Spleen (tissue), 11 donors: ENCODE data around the gene GLRX3. TPM values are rescaled to one million over a fixed set of nuclear protein-coding genes. Genes with fewer than 3 reads are reported as not detected.

Experiments
- DNase-seq: peaks from one replicate; pipeline ENCODE4 v3.0.0-alpha.2; 2020
- H3K27ac ChIP-seq, 8 donors: fragments of 200-600 bp; sonication (generic) in 7 of 8; 1 replicate in 4 of 8; 2 replicates in 4 of 8; pipeline versions ENCODE4 v1.5.0 to v1.8.0; 2016 to 2021; ENCODE audit warnings: inconsistent platforms in 4 of 8, mild to moderate bottlenecking in 4 of 8, moderate library complexity in 1 of 8
- H3K27me3 ChIP-seq, 7 donors: fragments of 200-600 bp; sonication (generic) in 6 of 7; replicated peaks in 1 of 7; 1 replicate in 4 of 7; 2 replicates in 3 of 7; pipeline versions ENCODE4 v1.5.0 to v1.8.0; 2016 to 2021; ENCODE audit warnings: inconsistent platforms in 3 of 7, mild to moderate bottlenecking in 1 of 7
- H3K36me3 ChIP-seq, 6 donors: fragments of 200-600 bp; sonication (generic) in 5 of 6; 1 replicate in 4 of 6; 2 replicates in 2 of 6; pipeline versions ENCODE4 v1.5.0 to v1.8.0; 2016 to 2021; ENCODE audit warnings: inconsistent platforms in 2 of 6
- H3K4me1 ChIP-seq, 6 donors: fragments of 200-600 bp; sonication (generic) in 5 of 6; 1 replicate in 3 of 6; 2 replicates in 3 of 6; pipeline versions ENCODE4 v1.5.0 to v1.8.0; 2016 to 2021; ENCODE audit warnings: inconsistent platforms in 3 of 6
- H3K4me3 ChIP-seq, 8 donors: fragments of 200-600 bp; sonication (generic) in 7 of 8; 1 replicate in 4 of 8; 2 replicates in 4 of 8; pipeline versions ENCODE4 v1.5.0 to v1.8.0; 2016 to 2021; ENCODE audit warnings: inconsistent platforms in 4 of 8, mild to moderate bottlenecking in 4 of 8, moderate library complexity in 2 of 8
- H3K9me3 ChIP-seq, 8 donors: fragments of 200-600 bp; sonication (generic) in 7 of 8; 1 replicate in 4 of 8; 2 replicates in 4 of 8; pipeline versions ENCODE4 v1.5.0 to v1.8.0; 2016 to 2021; ENCODE audit warnings: inconsistent platforms in 4 of 8
- POLR2A ChIP-seq, 3 donors: fragments of 450-650 bp; IDR thresholded peaks; one replicate each; pipeline ENCODE4 v1.5.1; 2017; ENCODE audit warnings: antibody characterized with exemption in 3 of 3, mild to moderate bottlenecking in 1 of 3
- POLR2AphosphoS5 ChIP-seq, 3 donors: sonication (generic); formaldehyde crosslinking; IDR thresholded peaks; one replicate each; pipeline ENCODE4 v1.5.1; 2017; ENCODE audit warnings: antibody characterized with exemption in 3 of 3
- WGBS, 5 donors: extraction: QIAGEN DNeasy Blood & Tissue Kit in 3 of 5; methylation state at CpG; one replicate each; pipeline versions ENCODE4 v1.1.5 to v1.1.7; 2013 to 2018; 5-methylcytosine and 5-hydroxymethylcytosine counted together
- intact Hi-C: fragments of 100-400 bp; cut with DNase I; formaldehyde crosslinking; loops from one replicate; pipeline ENCODE4 v1.15.0; 2023; ENCODE audit warnings: low total_unique reads
- polyA plus RNA-seq, 3 donors: library from polyadenylated mRNA; stranded (reverse); fragments of 200-250 nt; gene quantifications; one replicate each; pipeline ENCODE4 v1.2.1, GENCODE V29; 2013
- total RNA-seq, 7 donors: library from RNA; depleted of rRNA in 3 of 7; stranded (reverse); fragments of >200 nt in 3 of 7; fragmentation: NEBNext Ultra II Directional in 4 of 7; extraction: Animal tissue kit (Norgen Biotek cat#: 25700) in 4 of 7; gene quantifications; one replicate each; pipeline versions ENCODE4 v1.1.0 to v1.2.1, GENCODE V29; 2016 to 2021
- TF ChIP-seq, protein P1 (sequence below), 11 experiments: fragments of 200-600 bp in 7 of 11; fragments of 450-650 bp in 4 of 11; sonication (generic) in 4 of 11; IDR thresholded peaks in 8 of 11; conservative IDR thresholded peaks in 3 of 11; 1 replicate in 7 of 11; 2 replicates in 4 of 11; pipeline versions ENCODE4 v1.4.0 to v1.8.0; 2016 to 2021; ENCODE audit warnings: antibody characterized with exemption in 11 of 11, inconsistent platforms in 4 of 11, mild to moderate bottlenecking in 1 of 11
- donor health status: healthy with polysubstance abuse.
- donor health status: DM: no; HTN: no; CAD: no; lungs with moderate emphysema.
- donor health status: DM: no; HTN: no; CAD: no.
- donor health status: Bipolar disorder and iron deficiency.
- donor health status: healthy.
- donor health status: DM: no; HTN: no; CAD: no.
- donor health status: DM: yes; HTN: yes; CAD: no.

GLRX3 gene
- total and polyA plus RNA-seq, 10 donors = 32.2 to 63.2 (median 42.2) TPM

DNA sequence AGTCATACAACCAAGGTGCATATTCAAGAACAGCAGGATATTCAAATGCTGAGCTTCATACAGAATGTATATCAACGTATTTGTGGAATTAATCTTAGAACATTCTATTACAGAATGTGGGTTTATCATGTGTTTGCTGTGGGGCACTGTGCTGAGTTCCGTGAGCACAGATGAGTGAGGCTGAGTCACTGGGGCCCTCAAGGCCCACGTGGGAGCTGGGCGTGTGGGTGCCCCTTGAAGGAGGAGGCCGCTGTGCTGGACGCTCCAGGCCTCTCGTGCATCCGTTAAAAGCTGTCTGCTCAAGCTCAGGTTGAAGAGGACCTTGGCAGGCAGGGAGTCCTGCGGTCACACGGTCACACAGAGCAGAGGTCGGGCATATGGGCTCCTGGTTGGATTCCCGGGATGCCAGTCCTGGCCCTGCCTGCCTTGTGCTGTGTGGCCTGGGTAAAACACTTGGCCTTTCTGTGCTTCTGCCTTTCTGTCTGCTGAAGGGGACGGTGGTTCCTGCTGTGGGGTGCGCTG, 70.1 kb downstream of the GLRX3 start:
- H3K27me3 ChIP-seq = no peaks in the 10 kb centered on the region
- no peaks in the 10 kb centered on the region for H3K4me1 ChIP-seq
- no peaks in the 10 kb centered on the region for H3K36me3 ChIP-seq
- no peak overlapping the region for H3K4me3 ChIP-seq
- H3K9me3 ChIP-seq = no peaks in the 10 kb centered on the region
- no peak overlapping the region for H3K27ac ChIP-seq
- intact Hi-C loops = no loop called here
- TF ChIP-seq, protein P1, sequence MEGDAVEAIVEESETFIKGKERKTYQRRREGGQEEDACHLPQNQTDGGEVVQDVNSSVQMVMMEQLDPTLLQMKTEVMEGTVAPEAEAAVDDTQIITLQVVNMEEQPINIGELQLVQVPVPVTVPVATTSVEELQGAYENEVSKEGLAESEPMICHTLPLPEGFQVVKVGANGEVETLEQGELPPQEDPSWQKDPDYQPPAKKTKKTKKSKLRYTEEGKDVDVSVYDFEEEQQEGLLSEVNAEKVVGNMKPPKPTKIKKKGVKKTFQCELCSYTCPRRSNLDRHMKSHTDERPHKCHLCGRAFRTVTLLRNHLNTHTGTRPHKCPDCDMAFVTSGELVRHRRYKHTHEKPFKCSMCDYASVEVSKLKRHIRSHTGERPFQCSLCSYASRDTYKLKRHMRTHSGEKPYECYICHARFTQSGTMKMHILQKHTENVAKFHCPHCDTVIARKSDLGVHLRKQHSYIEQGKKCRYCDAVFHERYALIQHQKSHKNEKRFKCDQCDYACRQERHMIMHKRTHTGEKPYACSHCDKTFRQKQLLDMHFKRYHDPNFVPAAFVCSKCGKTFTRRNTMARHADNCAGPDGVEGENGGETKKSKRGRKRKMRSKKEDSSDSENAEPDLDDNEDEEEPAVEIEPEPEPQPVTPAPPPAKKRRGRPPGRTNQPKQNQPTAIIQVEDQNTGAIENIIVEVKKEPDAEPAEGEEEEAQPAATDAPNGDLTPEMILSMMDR (IDR thresholded peaks at IDR 0.05 in 8 of 11, conservative IDR thresholded peaks at IDR 0.05 in 3 of 11) = no peak
- no peak for TF ChIP-seq POLR2AphosphoS5 (IDR thresholded peaks at IDR 0.05)
- TF ChIP-seq POLR2A (IDR thresholded peaks at IDR 0.05) = no peak
- no peak for DNase-seq
- 85 to 90% (median 86%) methylated on average over 13 to 14 of the region's 14 CpGs for WGBS, 5 donors

DNA sequence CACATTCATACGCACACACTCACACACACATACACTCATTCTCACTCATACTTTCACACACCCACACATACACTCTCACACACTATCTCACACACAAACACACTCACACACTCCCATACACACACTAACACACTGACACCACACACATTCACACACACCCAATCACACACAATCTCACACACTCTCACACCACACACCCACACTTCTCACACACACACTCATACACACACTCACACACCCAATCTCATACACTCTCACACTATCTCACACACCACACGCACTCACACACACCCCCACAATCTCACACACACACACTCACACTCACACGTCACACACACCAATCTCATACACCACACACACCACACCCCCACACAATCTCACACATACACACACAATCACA, 71.0 kb downstream of the GLRX3 start:
- WGBS, 5 donors = 68 to 84% (median 78%) methylated on average over 3 of the region's 3 CpGs
- H3K27me3 ChIP-seq = no peaks in the 10 kb centered on the region
- intact Hi-C loops = no loop called here
- H3K27ac ChIP-seq = no peak overlapping the region
- no peak for DNase-seq
- no peak overlapping the region for H3K4me3 ChIP-seq
- no peaks in the 10 kb centered on the region for H3K4me1 ChIP-seq
- no peaks in the 10 kb centered on the region for H3K9me3 ChIP-seq
- TF ChIP-seq, protein P1 (IDR thresholded peaks at IDR 0.05 in 8 of 11, conservative IDR thresholded peaks at IDR 0.05 in 3 of 11) = no peak
- TF ChIP-seq POLR2AphosphoS5 (IDR thresholded peaks at IDR 0.05) = no peak
- no peak for TF ChIP-seq POLR2A (IDR thresholded peaks at IDR 0.05)
- no peaks in the 10 kb centered on the region for H3K36me3 ChIP-seq

DNA sequence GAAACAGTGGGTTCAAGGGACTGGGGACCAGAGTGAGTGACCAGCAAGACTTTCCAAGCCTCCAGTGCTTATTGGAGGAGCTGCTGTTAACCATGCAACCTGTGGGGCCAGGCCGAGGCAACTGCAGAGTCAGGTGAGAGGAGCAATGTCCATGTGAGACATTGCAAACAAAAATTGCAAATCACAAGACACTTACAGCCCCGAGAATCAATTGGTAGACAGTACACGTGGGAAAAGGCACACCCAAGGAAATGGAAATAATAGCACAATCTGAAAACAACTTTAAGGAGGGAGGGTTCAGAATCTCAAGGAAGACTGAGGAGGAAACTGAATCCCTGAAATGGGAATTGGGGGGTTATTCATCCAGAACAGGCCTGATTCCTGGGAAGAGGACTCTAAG, 72.6 kb downstream of the GLRX3 start:
- WGBS, 5 donors = 51 to 62% (median 52%) methylated on average over 3 of the region's 3 CpGs
- H3K9me3 ChIP-seq = peaks cover 0 to 8% (median 0%) of the 10 kb centered on the region in 8 donors
- DNase-seq = no peak
- TF ChIP-seq, protein P1 (IDR thresholded peaks at IDR 0.05 in 8 of 11, conservative IDR thresholded peaks at IDR 0.05 in 3 of 11) = no peak
- no peak for TF ChIP-seq POLR2AphosphoS5 (IDR thresholded peaks at IDR 0.05)
- TF ChIP-seq POLR2A (IDR thresholded peaks at IDR 0.05) = no peak
- H3K4me1 ChIP-seq = no peaks in the 10 kb centered on the region
- H3K4me3 ChIP-seq = no peak overlapping the region
- H3K36me3 ChIP-seq = no peaks in the 10 kb centered on the region
- H3K27ac ChIP-seq = no peak overlapping the region
- intact Hi-C loops = no loop called here
- H3K27me3 ChIP-seq = no peaks in the 10 kb centered on the region

DNA sequence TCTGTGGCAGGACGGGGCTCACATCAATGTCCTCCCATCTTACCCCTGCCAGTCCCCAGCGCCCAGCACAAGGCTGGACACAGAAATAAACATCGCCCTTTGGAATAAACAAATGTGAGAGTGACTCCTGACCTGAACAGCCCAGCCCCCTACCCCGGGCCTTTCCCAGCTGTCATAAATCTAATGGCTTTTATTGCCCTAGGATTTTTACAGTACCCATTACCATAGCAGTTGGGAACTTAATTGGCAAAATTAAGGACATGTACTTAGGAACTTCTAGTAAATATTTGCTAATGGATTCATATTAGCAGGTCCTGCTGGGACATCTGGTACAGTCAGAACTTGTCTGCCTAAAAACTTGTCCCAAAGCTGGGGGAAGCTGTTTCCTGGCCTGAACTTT, 76.6 kb downstream of the GLRX3 start:
- peaks cover 0 to 23% (median 0%) of the 10 kb centered on the region in 8 donors for H3K9me3 ChIP-seq
- no peaks in the 10 kb centered on the region for H3K27me3 ChIP-seq
- H3K36me3 ChIP-seq = no peaks in the 10 kb centered on the region
- DNase-seq = no peak
- TF ChIP-seq, protein P1 (IDR thresholded peaks at IDR 0.05 in 8 of 11, conservative IDR thresholded peaks at IDR 0.05 in 3 of 11) = no peak
- no peak for TF ChIP-seq POLR2A (IDR thresholded peaks at IDR 0.05)
- no peak for TF ChIP-seq POLR2AphosphoS5 (IDR thresholded peaks at IDR 0.05)
- peaks cover 0 to 11% (median 3%) of the 10 kb centered on the region in 6 donors for H3K4me1 ChIP-seq
- WGBS, 5 donors = 49 to 61% (median 52%) methylated on average over 4 of the region's 4 CpGs
- H3K4me3 ChIP-seq = no peak overlapping the region
- H3K27ac ChIP-seq = no peak overlapping the region
- intact Hi-C loops = no loop called here
